HepG2 (cell line): ENCODE measurements around the gene MROH2A. TPM values are rescaled to one million over a fixed set of nuclear protein-coding genes. Genes with fewer than 3 reads are reported as not detected.

Source experiments
- HOXD1 ChIP-seq: sonication (generic); formaldehyde crosslinking; IDR thresholded peaks from 2 replicates; pipeline ENCODE4 v1.5.0; 2020; ENCODE audit warnings: missing genetic modification reagents
- MAFF ChIP-seq: IDR thresholded peaks from 2 replicates; pipeline ENCODE4 v1.6.1; 2011; ENCODE audit warnings: low read depth, low read length, improper control_type of control experiment
- PRPF4 ChIP-seq: fragments of 200-400 bp; formaldehyde crosslinking; IDR thresholded peaks from 2 replicates; pipeline ENCODE4 v1.6.1; 2016; ENCODE audit warnings: low read length, low read depth; ENCODE audit not compliant: poor library complexity, severe bottlenecking
- YY1 ChIP-seq: IDR thresholded peaks from 2 replicates; pipeline ENCODE4 v1.6.1; 2011; ENCODE audit warnings: low read length, low read depth, moderate library complexity, mild to moderate bottlenecking; ENCODE audit not compliant: insufficient read depth, insufficient replicate concordance
- ZFY ChIP-seq: sonication (generic); formaldehyde crosslinking; IDR thresholded peaks from 2 replicates; pipeline ENCODE4 v1.4.0; 2020; ENCODE audit warnings: missing genetic modification reagents
- ZGPAT ChIP-seq: IDR thresholded peaks from 2 replicates; pipeline ENCODE4 v1.6.1; 2016; ENCODE audit warnings: mild to moderate bottlenecking
- ZNF205 ChIP-seq: IDR thresholded peaks from 2 replicates; pipeline ENCODE4 v1.6.1; 2018; ENCODE audit warnings: missing biosample characterization, missing genetic modification reagents
- ZNF256 ChIP-seq: sonication (generic); formaldehyde crosslinking; conservative IDR thresholded peaks from 2 replicates; pipeline ENCODE4 v1.4.0; 2020; ENCODE audit warnings: missing genetic modification reagents
- ZNF619 ChIP-seq: sonication (generic); formaldehyde crosslinking; IDR thresholded peaks from 2 replicates; pipeline ENCODE4 v1.4.0; 2020; ENCODE audit warnings: mild to moderate bottlenecking, missing genetic modification reagents
- ZNF672 ChIP-seq: sonication (generic); formaldehyde crosslinking; IDR thresholded peaks from 2 replicates; pipeline ENCODE4 v1.8.1; 2022; ENCODE audit warnings: missing genetic modification reagents
- ZNF710 ChIP-seq: sonication (generic); formaldehyde crosslinking; IDR thresholded peaks from 2 replicates; pipeline ENCODE4 v1.5.0; 2020; ENCODE audit warnings: mild to moderate bottlenecking, missing genetic modification reagents, borderline replicate concordance
- ZNF879 ChIP-seq: sonication (generic); formaldehyde crosslinking; IDR thresholded peaks from 2 replicates; pipeline ENCODE4 v1.8.1; 2023; ENCODE audit warnings: missing genetic modification reagents
- ZUFSP ChIP-seq: sonication (generic); formaldehyde crosslinking; IDR thresholded peaks from 2 replicates; pipeline ENCODE4 v1.9.0; 2021; ENCODE audit warnings: missing genetic modification reagents, mild to moderate bottlenecking, borderline replicate concordance
- polyA plus RNA-seq, 8 experiments: library from polyadenylated mRNA; depleted of rRNA in 3 of 8; stranded (reverse) in 7 of 8; unstranded in 1 of 8; fragments of >200 nt; fragmentation: Illumina TruSeq in 4 of 8; extraction: Trizol in 4 of 8; gene quantifications; 2 replicates each; pipeline versions ENCODE4 v1.2.1 to v1.2.3, GENCODE V29; 2011 to 2016; ENCODE audit warnings: low read depth in 4 of 8, missing spikeins in 1 of 8, mixed read lengths in 1 of 8; ENCODE audit not compliant: insufficient read depth in 1 of 8
- total RNA-seq, 5 experiments: library from RNA; depleted of rRNA; stranded (reverse); fragments of >200 nt; fragmentation: Illumina TruSeq; extraction: Trizol; gene quantifications; 2 replicates each; pipeline ENCODE4 v1.2.3, GENCODE V29; 2016; ENCODE audit warnings: low read depth in 1 of 5
- TF ChIP-seq, protein P1 (sequence below), 2 experiments: fragments of 450-650 bp in 1 of 2; sonication (generic) in 1 of 2; formaldehyde crosslinking in 1 of 2; IDR thresholded peaks; 2 replicates each; pipeline versions ENCODE4 v1.6.1 to v1.8.0; 2016 to 2022; ENCODE audit warnings: antibody characterized with exemption in 1 of 2, mild to moderate bottlenecking in 1 of 2, missing genetic modification reagents in 1 of 2

MROH2A gene
- total and polyA plus RNA-seq, 2 of the 13 experiments (the other 11 are each of a cell fraction or from before 2014, with no cell fraction given): 0.03 to 0.04 TPM

- TF ChIP-seq ZNF710 (CRISPR knock-in tag) (no peak), PRPF4 (no peak), ZUFSP (CRISPR knock-in tag) (no peak), MAFF (no peak), ZFY (CRISPR knock-in tag) (no peak), ZNF619 (CRISPR knock-in tag) (no peak), ZGPAT (CRISPR knock-in tag) (no peak), HOXD1 (CRISPR knock-in tag) (no peak), ZNF205 (CRISPR knock-in tag) (no peak), ZNF256 (CRISPR knock-in tag) (no peak), YY1 (no peak), ZNF672 (no peak), ZNF879 (CRISPR knock-in tag) (no peak)
- TF ChIP-seq, protein P1, sequence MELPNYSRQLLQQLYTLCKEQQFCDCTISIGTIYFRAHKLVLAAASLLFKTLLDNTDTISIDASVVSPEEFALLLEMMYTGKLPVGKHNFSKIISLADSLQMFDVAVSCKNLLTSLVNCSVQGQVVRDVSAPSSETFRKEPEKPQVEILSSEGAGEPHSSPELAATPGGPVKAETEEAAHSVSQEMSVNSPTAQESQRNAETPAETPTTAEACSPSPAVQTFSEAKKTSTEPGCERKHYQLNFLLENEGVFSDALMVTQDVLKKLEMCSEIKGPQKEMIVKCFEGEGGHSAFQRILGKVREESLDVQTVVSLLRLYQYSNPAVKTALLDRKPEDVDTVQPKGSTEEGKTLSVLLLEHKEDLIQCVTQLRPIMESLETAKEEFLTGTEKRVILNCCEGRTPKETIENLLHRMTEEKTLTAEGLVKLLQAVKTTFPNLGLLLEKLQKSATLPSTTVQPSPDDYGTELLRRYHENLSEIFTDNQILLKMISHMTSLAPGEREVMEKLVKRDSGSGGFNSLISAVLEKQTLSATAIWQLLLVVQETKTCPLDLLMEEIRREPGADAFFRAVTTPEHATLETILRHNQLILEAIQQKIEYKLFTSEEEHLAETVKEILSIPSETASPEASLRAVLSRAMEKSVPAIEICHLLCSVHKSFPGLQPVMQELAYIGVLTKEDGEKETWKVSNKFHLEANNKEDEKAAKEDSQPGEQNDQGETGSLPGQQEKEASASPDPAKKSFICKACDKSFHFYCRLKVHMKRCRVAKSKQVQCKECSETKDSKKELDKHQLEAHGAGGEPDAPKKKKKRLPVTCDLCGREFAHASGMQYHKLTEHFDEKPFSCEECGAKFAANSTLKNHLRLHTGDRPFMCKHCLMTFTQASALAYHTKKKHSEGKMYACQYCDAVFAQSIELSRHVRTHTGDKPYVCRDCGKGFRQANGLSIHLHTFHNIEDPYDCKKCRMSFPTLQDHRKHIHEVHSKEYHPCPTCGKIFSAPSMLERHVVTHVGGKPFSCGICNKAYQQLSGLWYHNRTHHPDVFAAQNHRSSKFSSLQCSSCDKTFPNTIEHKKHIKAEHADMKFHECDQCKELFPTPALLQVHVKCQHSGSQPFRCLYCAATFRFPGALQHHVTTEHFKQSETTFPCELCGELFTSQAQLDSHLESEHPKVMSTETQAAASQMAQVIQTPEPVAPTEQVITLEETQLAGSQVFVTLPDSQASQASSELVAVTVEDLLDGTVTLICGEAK (IDR thresholded peaks at IDR 0.05): no peak
- TF ChIP-seq, protein P1 (CRISPR knock-in tag; IDR thresholded peaks at IDR 0.05): no peak
Observed at GRCh38 chr2:233832869-233833311, 54.8 kb downstream of the MROH2A start (continued).
